Measurements from ENCODE around the gene TMEM132C.
"Not testable (repeated sequence)": the region's sequence is repeated elsewhere in the genome, so short reads cannot be mapped to it uniquely, and the experiment has no call there.

Gene TMEM132C

DNA sequence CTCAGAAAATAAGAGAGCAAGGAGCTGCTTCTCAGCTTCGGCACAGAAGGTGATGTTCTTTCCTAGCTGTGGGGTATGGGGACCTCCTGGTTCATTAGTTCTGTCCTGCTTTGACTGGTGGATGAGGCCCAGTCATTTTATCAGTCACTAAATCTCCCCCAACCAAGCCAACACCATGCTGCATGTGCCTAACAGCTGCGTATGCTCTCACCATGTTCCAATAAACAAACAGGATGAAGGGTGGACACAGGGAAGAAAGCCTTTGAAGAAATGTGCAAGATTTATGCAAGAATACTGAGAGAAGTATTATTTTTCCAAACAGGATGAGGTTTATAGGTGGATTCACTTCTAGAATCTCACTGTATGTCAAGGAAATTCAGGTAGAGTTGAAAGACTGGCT lies 156.2 kb downstream of the TMEM132C start:
- no peak for DNase-seq

DNA sequence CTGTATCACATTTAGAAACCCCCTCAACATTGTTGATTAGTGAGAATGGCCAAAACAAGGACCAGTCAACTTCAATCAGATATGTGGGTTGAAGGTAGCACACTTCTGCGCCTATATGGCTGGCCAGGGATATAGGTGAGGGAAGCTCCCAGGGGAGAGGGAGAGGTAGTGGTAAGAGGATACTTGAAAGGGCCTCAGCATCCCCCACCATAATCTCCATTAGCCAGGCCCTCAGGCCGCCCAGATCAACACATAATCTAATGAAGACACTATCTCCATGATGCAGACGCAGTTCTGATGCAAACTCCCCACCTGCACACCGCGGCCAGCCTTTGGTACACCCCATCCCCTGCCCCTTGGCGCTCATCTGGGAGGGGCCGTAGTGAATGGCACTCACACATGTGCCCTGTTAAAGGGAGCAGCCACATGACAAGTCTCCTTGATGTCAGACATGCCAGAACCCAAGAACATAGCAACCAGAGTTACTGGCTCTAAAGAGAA lies 158.0 kb downstream of the TMEM132C start:
- no peak for DNase-seq

DNA sequence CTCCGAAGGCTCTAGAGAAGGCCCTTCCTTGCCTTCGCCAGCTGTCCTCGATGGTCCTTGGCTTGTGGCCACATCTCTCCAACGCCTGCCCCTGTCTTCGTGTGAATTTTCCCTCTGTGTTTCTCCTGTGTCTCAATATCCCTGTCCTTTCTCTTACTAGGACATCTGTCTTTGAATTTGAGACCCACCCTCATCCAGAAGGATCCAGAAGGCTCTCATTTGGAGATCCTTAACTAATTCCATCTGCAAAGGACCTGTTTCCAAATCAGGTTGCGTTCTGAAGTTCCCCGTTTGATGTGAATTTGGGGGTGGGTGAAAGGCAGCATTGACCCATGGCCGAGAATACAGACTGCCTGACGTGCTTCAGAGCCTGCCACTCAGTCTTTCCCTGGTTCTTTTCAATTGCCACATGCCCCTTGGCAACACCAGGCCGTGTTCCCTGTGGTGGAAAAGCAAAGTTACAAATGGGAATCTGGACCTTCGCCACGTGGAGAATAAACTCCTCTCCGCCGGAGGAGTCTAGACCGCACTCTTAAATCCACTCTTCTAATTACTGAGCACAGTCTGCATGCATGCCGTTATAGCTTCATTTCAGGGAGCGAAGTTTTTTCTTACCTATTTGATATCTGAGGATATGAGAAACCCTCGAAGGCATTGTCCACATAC lies 158.8 kb downstream of the TMEM132C start:
- DNase-seq, result no peak

DNA sequence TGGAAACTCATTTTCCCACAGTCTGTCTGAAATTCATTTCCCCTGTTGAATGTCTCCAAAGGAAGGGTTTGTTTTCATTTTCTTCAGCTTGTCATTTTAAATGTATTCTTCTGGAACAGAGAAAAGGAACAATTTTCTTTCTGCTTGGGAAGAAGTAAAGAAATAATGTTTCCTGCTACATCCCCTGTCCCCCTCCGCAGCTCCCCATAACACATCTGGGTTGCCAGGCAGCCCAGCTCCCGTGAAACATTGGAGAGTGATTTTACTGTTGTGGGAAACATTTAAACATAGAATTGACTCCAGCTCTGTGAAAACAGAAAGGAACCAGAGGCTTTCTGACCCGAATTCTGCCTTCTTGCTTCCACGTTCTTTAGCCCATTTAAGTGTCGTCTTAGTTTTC lies 159.5 kb downstream of the TMEM132C start:
- no peak for DNase-seq

DNA sequence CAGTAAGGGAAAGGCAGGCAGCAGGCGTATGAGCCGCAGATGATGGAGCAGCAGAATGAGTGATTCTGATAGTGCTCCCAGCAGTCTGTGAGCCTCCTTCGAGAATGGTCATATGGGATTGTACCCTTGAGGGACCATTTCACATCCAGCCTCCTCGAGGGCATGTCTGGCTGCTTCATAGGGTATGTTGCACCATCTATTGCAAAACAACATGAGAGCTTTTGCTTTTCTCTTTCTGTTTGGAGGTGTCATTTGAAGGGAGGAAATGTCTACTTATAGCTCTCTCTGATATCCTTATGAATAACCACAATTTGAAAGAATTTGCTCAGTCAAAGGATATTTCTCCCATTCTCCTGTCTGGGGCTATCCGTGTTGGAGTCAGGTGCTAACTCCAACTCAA lies 172.8 kb downstream of the TMEM132C start:
- DNase-seq, result no peak

DNA sequence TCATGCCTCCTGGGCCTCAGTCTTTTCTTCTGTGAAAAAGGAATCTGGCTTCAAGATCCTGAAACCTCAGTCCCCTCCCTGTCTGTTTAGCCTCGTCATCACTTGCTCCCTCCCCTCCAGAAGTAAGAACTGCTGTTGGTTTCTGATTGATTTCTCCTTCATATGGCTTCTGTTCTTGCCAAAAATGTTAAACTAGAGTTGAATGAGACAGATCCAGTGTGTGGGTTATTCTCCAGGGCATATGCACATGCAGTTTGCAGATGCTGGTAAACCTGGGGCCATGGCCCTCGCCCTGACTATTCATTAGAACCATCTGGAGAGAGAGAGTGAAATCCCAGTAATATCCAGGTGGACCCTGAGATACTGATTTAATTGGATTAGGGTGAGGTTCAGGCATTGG lies 175.1 kb downstream of the TMEM132C start:
- no peak for DNase-seq

DNA sequence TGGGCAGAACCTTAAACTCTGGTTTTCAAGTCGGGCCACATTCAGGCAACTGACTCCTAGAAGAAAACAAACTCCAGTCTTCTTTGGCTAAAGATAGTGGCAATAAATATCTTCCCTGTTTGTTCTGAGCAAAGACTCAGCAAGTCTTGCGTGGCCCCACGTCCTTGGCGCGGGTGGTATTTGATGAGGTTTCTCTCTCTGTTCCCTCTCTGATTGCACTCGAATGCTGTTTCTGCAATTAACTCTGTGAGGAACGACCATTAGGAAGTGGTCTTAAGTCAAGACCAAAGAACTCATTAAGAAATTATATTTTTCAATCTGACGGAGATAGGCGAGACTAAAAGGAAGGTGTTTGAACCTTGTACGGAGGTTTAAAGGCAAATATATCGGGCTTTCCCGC lies 177.6 kb downstream of the TMEM132C start:
- DNase-seq, result no peak

DNA sequence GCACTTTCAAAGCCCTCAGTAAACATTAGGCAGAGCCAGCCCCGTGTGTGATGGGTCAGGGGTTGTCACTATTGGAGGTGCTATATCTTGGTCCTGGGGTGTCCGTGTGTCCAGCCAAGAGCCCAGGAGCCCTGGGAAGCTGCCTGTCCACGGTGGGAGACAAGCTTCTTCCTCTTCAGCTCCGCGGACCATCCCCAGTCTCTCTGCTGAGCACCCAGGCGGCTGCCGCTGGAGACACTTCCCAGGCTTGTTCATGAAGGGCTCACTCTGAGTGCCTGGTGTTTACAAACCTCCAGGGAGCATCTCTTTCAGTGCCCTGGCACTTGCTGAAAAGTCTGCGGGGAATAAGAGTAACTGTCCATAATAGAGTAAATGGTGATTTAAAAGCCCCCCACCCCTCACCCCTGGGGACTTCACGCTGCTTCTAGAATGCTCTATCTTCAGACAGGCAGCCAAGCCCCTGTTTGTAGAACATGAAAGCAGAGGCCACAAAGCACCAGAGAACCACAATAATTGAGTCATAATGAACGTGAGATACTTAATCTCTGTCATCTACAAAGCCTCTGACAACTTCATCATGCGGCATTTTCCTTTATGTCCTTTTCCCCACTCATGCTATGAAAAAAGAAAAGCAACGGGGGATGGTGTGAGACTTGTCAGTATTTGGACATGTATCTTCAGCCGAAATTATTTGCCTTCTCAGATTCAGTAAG lies 178.6 kb downstream of the TMEM132C start:
- no peak for DNase-seq

DNA sequence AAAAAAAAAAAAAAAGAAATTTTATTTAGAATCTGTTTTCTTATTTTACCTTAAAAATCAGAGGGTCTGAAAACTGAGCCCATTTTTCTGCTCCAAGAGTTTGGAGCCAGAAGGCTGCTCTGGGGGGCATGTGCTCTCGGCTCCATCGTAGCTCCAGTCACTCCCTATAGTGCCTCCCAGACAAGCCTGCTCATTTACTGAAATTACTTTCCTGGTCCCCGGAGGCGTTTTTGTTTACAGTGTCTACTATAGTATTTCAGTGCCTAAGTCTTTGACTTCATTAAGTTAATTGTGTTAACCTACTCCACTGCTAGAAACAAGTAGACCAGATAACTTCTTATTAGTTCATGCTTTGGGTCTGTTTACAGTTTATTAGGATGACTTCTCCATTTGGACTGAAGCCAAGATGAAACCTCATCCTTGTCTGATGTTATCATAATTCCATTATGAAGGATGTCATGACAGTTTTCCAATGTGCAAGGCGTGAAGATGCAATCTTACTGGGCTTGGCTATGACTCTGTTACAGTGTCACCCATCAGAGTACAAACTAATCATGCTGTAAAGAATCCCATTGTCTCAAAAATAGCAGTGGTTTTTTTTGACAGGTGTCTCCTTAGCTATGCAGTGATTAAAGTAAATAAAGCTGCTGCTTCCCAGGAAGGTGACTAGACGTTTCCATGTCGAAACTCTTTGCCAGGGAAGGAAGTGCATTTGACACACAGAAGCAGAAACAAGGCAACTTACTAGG lies 182.3 kb downstream of the TMEM132C start:
- no peak for DNase-seq

DNA sequence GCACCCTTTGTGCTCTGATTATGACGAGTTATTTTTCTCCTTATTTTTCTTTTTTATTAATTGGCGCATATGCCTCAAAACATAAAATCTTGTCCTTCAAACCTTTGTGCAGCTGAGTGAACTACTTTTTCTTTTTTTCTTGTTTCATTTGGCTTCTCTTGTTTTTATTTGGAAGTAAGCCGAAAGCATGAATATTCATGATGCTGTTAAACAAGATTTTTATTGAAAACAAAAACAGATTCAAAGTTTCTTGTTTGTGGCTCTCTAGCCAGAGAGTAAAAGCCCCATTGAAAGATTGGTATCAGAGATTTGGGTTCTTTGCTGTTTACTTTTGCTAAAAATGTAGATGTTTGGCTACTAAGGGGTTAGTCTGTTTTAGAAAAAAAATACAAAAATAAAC lies 183.8 kb downstream of the TMEM132C start:
- DNase-seq, result no peak

DNA sequence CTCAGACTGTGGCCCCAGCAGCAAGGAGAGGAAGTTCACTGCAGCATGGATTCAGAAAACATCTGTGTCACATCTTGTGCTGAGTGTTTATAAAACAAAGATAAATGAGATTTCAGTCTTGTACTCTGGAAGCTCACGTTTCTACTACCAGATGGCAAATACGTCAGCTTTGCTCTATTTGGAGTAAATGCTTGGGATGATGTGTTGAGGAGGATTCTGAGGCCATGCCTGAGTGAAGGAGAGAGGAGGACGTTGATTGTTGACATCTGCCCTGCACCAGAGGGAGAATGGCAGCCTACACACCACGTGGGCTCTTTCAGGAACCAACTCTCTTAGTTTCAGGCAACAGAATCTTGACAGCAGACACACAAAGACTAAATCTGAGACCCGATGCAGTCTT lies 188.9 kb downstream of the TMEM132C start:
- no peak for DNase-seq

DNA sequence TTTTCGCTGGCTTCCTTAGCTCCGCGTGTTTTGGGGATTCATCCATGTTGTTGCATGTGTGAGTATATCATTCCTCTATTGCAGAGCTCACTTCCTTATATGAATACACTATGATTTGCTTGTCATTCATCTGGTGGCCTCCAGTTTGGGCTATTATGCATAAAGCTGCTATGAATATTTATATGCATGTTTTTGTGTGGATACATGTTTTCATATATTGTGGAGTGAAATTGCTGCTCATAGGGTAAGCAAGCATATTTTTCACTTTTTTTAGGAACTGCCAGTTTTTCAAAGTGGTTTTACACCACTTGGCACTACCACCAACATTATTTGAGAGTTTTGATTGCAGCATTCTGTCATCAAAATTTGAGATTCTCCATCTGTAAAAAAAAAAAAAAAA lies 190.0 kb downstream of the TMEM132C start:
- DNase-seq, result no peak

DNA sequence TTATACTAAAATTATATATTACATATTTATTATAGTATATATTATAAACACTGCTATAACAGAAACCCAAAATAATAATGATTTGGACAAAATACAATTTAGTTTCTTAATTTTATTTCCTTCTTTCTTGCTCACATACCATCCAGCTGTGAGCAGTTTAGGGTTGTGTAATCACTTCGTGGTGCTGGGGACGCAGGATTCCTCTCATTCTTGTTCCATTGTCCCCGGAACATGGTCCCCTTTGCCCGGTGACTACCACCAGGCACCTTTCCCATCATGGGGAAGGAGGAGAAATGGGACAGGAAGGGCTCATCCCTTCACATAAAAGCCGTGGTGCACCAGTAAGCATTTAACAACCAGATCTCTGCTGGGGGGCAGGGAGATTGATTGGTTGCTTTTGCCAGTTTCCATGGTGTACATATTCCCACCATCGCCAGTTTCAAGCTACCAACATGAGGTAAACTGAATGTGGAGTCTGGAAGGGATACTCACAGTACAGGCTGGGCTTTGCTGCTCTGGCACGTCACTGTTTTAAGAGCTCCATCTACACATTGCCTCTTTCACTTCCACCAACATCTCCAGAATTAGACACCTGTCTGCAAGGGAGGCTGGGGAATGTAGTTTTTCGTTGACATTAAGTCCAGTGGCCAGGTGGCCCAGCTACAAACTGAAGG lies 191.5 kb downstream of the TMEM132C start:
- no peak for DNase-seq

DNA sequence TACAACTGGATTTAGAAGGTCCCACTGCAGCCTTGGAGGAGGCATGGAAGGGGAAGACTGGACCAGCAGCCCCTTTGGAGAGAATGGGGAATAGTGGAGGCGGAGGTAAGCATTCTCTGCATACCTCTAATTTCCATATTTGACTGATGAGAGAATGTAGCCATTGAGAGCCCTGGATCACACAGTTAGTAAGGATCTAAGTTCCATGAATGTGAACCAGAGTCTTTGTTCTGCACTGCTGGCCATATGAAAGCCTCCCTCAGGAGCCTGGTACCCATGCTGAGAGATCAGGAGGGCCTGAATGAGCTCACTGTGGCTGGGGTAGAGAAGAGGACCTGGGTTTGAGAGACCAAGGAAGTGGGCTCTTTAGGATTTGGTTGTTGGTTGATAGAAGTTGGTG lies 192.1 kb downstream of the TMEM132C start:
- DNase-seq, result no peak

DNA sequence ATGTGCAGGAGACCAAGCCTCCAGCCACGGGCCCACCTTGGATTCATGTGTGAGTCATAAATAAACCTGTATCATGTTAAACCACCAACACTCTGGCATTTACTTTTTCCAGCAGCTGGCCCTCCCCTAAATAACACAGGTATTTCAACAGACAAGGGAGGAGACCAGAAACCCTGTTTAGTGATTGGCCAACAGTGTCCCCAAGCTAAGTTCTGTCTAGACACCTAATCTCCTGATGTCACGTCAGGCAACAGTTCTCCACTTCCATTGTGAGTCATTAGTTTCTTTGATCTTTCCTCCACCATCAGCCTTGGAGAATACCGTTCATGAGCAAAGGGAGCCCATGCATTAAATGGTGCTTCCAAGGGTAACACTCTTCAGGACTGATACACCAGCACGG lies 196.9 kb downstream of the TMEM132C start:
- no peak for DNase-seq

DNA sequence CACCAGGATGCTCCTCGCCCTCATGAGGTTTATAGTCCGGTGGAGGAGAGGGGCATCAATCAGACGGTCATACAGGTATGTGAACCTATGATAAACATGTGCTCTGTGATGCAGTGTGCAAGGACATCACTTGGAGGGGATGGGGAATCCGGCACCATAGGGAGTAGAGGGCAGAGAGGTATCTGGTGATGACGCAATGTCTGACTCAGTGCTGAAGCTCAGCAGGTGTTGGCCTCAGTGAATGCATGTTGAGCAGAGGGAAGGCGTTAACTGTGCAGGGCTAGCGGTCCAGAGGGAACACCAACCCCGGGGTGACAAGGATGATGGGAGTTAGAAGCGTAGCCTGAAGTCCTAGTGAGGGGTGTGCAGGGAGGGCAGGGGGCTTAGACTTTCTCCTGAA lies 200.9 kb downstream of the TMEM132C start:
- no peak for DNase-seq

DNA sequence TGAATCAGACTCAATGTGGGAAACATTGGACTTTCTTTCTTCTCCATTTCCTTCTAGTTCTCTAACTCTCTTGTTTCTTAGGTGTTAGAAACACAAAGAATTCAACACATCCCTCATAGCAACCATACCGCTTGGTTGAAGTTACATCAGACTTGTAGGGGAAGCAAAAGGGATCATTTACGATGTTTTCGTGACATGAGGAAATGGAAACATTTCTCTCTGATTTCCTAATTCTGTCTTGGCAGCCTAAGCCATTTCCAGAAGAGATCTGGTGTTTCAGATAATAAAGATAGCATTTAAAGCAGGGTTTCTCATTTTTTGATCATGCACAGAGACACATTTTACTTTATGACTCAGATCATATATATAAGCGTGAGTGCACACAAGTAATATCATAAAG lies 202.0 kb downstream of the TMEM132C start:
- DNase-seq, result no peak

DNA sequence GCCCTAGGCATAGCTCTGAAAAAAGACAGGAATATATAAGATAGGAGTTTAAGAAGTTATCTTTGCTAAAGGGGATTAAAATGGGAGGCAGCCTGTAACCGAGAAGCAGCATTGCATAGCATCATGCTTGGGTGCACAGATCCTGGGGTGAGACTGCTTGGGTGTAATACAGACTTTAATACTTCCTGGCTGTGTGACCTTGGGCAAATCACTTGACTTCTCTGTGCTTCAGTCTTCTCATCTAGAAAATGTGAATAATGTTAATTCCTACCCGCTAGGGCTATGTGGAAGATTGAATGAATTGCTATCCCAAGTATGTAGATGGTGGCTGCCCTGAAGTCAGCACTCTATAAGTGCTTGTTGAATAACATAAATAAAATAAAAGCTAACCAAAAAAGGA lies 204.5 kb downstream of the TMEM132C start:
- no peak for DNase-seq

DNA sequence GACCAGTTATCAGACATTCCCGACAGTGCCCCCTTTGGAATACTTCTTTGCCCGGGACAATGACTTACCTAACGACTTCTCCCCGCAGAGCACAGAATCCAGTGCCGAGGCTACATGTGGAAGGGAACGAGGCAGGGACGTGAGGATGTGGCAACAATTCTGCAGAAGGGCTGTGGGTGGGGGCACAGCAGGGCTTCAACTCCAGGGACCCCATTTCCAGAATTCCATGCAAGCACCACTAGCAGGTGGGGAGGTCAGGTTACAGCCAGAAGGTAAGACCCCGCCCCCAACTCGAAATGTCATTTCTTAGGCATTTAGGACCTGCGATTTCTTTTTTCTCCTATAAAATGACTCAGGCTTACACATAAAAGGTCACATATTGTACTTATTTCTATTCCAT lies 207.9 kb downstream of the TMEM132C start:
- DNase-seq, result no peak

DNA sequence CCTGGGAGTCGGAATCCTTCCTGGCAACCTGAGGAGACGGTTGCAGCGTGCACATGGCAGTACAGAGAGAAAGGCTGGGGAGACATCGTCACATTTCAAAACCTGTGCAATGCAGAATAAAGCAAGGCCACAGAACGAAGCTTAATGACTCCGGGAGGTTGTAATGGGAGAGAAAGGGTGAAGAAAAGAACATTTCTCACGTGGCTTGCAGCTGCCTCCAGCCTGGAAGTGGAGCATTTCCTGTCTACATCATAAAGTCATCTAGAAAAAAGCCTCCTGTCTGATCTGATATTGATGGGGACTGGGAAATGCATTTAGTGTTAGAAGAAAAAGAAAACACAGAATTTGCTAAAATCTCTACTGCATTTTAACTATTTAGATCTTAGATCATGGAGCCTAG lies 209.3 kb downstream of the TMEM132C start:
- DNase-seq, result no peak

DNA sequence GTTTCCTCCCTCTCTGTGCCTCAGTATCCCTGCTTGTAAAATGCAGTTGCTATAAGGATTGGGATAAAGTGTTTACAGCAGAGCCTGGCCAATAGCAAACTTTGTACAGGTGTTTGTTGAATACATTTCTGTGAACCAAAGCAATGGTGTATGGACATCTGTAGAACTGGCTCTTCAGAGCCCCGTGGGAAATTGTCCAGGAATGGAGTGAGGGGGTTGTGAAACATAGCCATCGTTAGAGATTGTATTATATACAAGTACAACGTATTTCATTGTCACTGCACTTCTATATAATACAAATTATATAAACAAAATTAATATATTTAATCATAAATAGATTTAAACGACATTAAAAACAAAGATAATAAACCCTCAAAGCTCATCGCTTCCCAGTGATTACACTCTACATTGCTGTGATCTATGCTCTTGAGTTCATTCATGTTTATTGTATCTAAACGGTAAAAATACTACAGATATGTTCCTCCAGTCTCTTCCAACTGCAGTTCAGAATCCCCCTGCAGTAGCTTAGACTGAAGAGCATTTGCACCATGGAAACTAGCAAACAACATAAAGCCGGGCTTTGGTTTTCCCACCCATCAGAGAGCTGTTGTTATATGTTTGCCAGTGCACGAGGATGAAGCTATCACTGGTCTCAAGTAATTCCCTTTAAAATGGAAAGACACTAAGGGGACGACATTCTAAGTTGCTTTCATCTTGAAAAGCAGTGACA lies 216.7 kb downstream of the TMEM132C start:
- DNase-seq, result no peak

DNA sequence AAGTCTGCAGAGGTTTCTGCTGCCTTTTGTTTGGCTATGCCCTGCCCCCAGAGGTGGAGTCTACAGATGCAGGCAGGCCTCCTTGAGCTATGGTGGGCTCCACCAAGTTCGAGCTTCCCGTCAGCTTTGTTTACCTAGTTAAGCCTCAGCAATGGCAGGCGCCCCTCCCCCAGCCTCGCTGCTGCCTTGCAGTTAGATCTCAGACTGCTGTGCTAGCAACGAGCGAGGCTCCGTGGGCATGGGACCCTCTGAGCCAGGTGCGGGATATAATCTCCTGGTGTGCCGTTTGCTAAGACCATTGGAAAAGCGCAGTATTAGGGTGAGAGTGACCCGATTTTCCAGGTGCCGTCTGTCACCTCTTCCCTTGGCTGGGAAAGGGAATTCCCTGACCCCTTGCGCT lies 230.4 kb downstream of the TMEM132C start:
- DNase-seq, result not testable (repeated sequence)

DNA sequence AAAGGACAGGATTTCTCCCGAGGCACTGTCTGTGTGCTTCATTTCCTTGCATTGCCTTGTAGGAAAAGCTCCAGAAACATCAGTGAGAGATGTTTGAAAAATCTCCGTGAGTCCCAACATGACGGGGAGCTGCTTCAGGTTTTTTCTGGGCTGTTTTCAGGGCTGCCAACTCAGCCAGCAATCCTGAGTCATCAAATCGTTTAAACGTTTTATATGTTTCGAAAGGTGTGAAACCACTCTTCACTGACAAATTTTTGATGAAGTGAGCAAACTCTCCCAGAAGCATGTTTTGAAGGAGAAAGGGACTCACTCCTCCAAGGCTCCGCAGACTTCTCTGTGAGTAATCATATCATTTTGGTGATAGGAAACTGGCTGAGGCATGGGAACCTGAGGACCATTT lies 240.5 kb downstream of the TMEM132C start:
- DNase-seq, result no peak

All from NCI-H774 (cell line).